Heart left ventricle (tissue), 16 donors: ENCODE results near the gene DDX3X. TPM values are rescaled to one million over a fixed set of nuclear protein-coding genes. Genes with fewer than 3 reads are reported as not detected.
A peak's percentile ranks its signal among the peaks of the same experiment; 100 is the strongest.

Experiments
- ATAC-seq, 4 donors: fragments of 200-7000 bp; cut with Tn5 transposase; one replicate each; pipeline ENCODE4 v1.9.1; 2020 to 2022; ENCODE audit warnings: moderate library complexity in 4 of 4, mild to moderate bottlenecking in 3 of 4, moderate number of reproducible peaks in 1 of 4
- DNase-seq, 5 donors: peaks; one replicate each; pipeline ENCODE4 v3.0.0-alpha.2; 2020
- H3K27ac ChIP-seq, 12 donors: fragments of 200-600 bp; sonication (generic) in 4 of 12; one replicate each; pipeline versions ENCODE4 v1.5.0 to v1.8.0; 2016 to 2022; ENCODE audit warnings: mild to moderate bottlenecking in 2 of 12
- H3K27me3 ChIP-seq, 9 donors: fragments of 200-600 bp; sonication (generic) in 2 of 9; one replicate each; pipeline versions ENCODE4 v1.5.1 to v1.8.0; 2016 to 2022; ENCODE audit warnings: mild to moderate bottlenecking in 3 of 9
- H3K36me3 ChIP-seq, 9 donors: fragments of 200-600 bp; sonication (generic) in 2 of 9; one replicate each; pipeline versions ENCODE4 v1.5.0 to v1.8.0; 2018 to 2022; ENCODE audit warnings: mild to moderate bottlenecking in 2 of 9
- H3K4me1 ChIP-seq, 12 donors: fragments of 200-600 bp; sonication (generic) in 4 of 12; one replicate each; pipeline versions ENCODE4 v1.5.0 to v1.8.0; 2016 to 2022; ENCODE audit warnings: mild to moderate bottlenecking in 3 of 12
- H3K4me3 ChIP-seq, 12 donors: fragments of 200-600 bp; sonication (generic) in 4 of 12; one replicate each; pipeline versions ENCODE4 v1.5.0 to v1.8.0; 2017 to 2022; ENCODE audit warnings: mild to moderate bottlenecking in 9 of 12, moderate library complexity in 4 of 12
- H3K9me3 ChIP-seq, 12 donors: fragments of 200-600 bp; sonication (generic) in 4 of 12; one replicate each; pipeline versions ENCODE4 v1.5.0 to v1.8.0; 2016 to 2022; ENCODE audit warnings: mild to moderate bottlenecking in 1 of 12
- CTCF ChIP-seq, 12 donors: fragments of 200-600 bp; sonication (generic) in 4 of 12; IDR thresholded peaks; one replicate each; pipeline versions ENCODE4 v1.5.0 to v1.8.0; 2018 to 2022; ENCODE audit warnings: antibody characterized with exemption in 12 of 12, mild to moderate bottlenecking in 5 of 12
- POLR2A ChIP-seq, 2 donors: fragments of 450-650 bp; IDR thresholded peaks; one replicate each; pipeline ENCODE4 v1.6.1; 2017; ENCODE audit warnings: antibody characterized with exemption in 2 of 2, mild to moderate bottlenecking in 2 of 2, moderate library complexity in 2 of 2
- WGBS, 4 donors: extraction: QIAGEN DNeasy Blood & Tissue Kit in 2 of 4; methylation state at CpG; one replicate each; pipeline versions ENCODE4 v1.1.5 to v1.1.7; 2013 to 2018; 5-methylcytosine and 5-hydroxymethylcytosine counted together
- intact Hi-C, 10 donors: fragments of 100-400 bp; cut with DNase I; formaldehyde crosslinking; loops; one replicate each; pipeline versions ENCODE4 v1.11.1 to v1.14.2; 2022
- polyA plus RNA-seq, 2 donors: library from polyadenylated mRNA; stranded (reverse); fragments of 200-250 nt; gene quantifications; one replicate each; pipeline ENCODE4 v1.2.3, GENCODE V29; 2013
- total RNA-seq, 9 donors: library from RNA; depleted of rRNA in 2 of 9; stranded (reverse); fragments of >200 nt in 2 of 9; fragmentation: NEBNext Ultra II Directional in 3 of 9; extraction: Animal tissue kit (Norgen Biotek cat#: 25700) in 3 of 9; gene quantifications; one replicate each; pipeline versions ENCODE4 v1.1.0 to v1.2.4, GENCODE V29; 2016 to 2023
- donor health status: ischemic (EF 13 %, LVEDD 7.1; RV severe dilation, severe dysfunction).
- donor health status: healthy with polysubstance abuse.
- donor health status: DM: no; HTN: yes; CAD: no.
- donor health status: DM: no; HTN: no; CAD: no.
- donor health status: ischemic (EF 25% LVEDD 6.9; RV normal size, moderate dysfunction).
- donor health status: ischemic (EF 25% LVEDD 5.7; RV mildly dilated, moderate dysfunction).
- donor health status: healthy.
- donor health status: DM: yes; HTN: yes; CAD: no.
- donor health status: ischemic (EF 35%, LVEDD 5.7; RV mildly dilated, moderate dysfunction).
- donor health status: nonischemic (EF 11% LVEDD 7.7; RV severe dilation, severe dysfunction).
- donor health status: DM: yes; HTN: yes; CAD: no.
- donor health status: PGD.
- donor health status: ischemic (EF 29% LVEDD 5.4; RV normal size, mild dysfunction).
- donor health status: nonischemic (EF 23%, LVEDD 6.1; RV moderate dilation, normal function).

Gene DDX3X
- total and polyA plus RNA-seq, 11 donors = 34.3 to 272 (median 170) TPM

- no peak for DNase-seq
- no peaks in the 10 kb centered on the region for H3K27me3 ChIP-seq
- no peaks in the 10 kb centered on the region for H3K9me3 ChIP-seq
- no peak for ATAC-seq
- peaks cover 0 to 39% (median 19%) of the 10 kb centered on the region in 9 donors for H3K36me3 ChIP-seq
- H3K4me3 ChIP-seq = peak overlapping the region; percentile 81 to 99 (median 96)
- H3K4me1 ChIP-seq = peaks cover 0 to 70% (median 32%) of the 10 kb centered on the region in 12 donors
- intact Hi-C loops = loop anchor here in 4 of 10 donors (2.0 to 10.0 kb wide), 3 partner anchors 107 to 111 kb away; partner anchors contain the start of gene NYX (in 3 of the 4)
- peak overlapping the region in 9 of 12 donors; percentile 99 to 100 (median 100) for H3K27ac ChIP-seq
- 8 to 50% (median 26%) methylated on average over 6 of the region's 6 CpGs for WGBS, 4 donors
- no peak for TF ChIP-seq POLR2A (IDR thresholded peaks at IDR 0.05)
- no peak for TF ChIP-seq CTCF (IDR thresholded peaks at IDR 0.05)
Measured at GRCh38 chrX:41335958-41336331, 2.0 kb downstream of the DDX3X start.

GRCh38 chrX:41336447-41336846 lies 2.5 kb downstream of the DDX3X start:
- intact Hi-C loops = loop anchor here in 3 of 10 donors (5.0 to 10.0 kb wide), 2 partner anchors 108 to 111 kb away; partner anchors contain the start of gene NYX (in 3 of the 3)
- H3K36me3 ChIP-seq = peaks cover 0 to 44% (median 24%) of the 10 kb centered on the region in 9 donors
- peaks cover 0 to 70% (median 34%) of the 10 kb centered on the region in 12 donors for H3K4me1 ChIP-seq
- no peak for DNase-seq
- peak overlapping the region in 11 of 12 donors; percentile 12 to 99 (median 95) for H3K4me3 ChIP-seq
- no peaks in the 10 kb centered on the region for H3K27me3 ChIP-seq
- H3K27ac ChIP-seq = peak overlapping the region in 4 of 12 donors; percentile 14 to 100 (median 100)
- TF ChIP-seq CTCF (IDR thresholded peaks at IDR 0.05) (no peak), POLR2A (IDR thresholded peaks at IDR 0.05) (no peak)
- WGBS, 4 donors = 36 to 66% (median 49%) methylated on average over 7 of the region's 7 CpGs
- no peaks in the 10 kb centered on the region for H3K9me3 ChIP-seq
- ATAC-seq = no peak

- H3K36me3 ChIP-seq = peaks cover 0 to 50% (median 31%) of the 10 kb centered on the region in 9 donors
Measured at GRCh38 chrX:41337140-41337539, 3.2 kb downstream of the DDX3X start.

More at GRCh38 chrX:41337140-41337539, 3.2 kb downstream of the DDX3X start:
- Histone ChIP-seq H3K27ac (peak overlapping the region in 1 of 12 donors; percentile 14), H3K27me3 (no peaks in the 10 kb centered on the region), H3K9me3 (no peaks in the 10 kb centered on the region), H3K4me1 (peaks cover 0 to 70% (median 34%) of the 10 kb centered on the region in 12 donors), H3K4me3 (peak overlapping the region in 11 of 12 donors; percentile 5 to 99 (median 95))
- intact Hi-C loops = loop anchor here in 3 of 10 donors (5.0 to 10.0 kb wide), 2 partner anchors 108 to 110 kb away; partner anchors contain the start of gene NYX (in 3 of the 3)
- TF ChIP-seq POLR2A (IDR thresholded peaks at IDR 0.05) (no peak), CTCF (IDR thresholded peaks at IDR 0.05) (no peak)
- DNase-seq (no peak), ATAC-seq (no peak)
- WGBS, 4 donors = 25 to 67% (median 31%) methylated on average over 1 of the region's 1 CpG
